ENCODE data around the gene EXOSC1. TPM values are rescaled to one million over a fixed set of nuclear protein-coding genes. Genes with fewer than 3 reads are reported as not detected.
A peak's percentile ranks its signal among the peaks of the same experiment; 100 is the strongest.

Gene EXOSC1
- total and polyA plus RNA-seq, 2 of the 13 experiments (the other 11 are each of a cell fraction or from before 2014, with no cell fraction given): 36.3 to 39.9 TPM

- TF ChIP-seq ZNF276 (CRISPR knock-in tag; IDR thresholded peaks at IDR 0.05; ENCODE audit: low read depth) (no peak), ARNT (IDR thresholded peaks at IDR 0.05) (no peak), HCFC1 (IDR thresholded peaks at IDR 0.05; ENCODE audit: low read depth, low read length) (peak; percentile 89), ZNF770 (CRISPR knock-in tag; IDR thresholded peaks at IDR 0.05) (no peak), CENPT (CRISPR knock-in tag; IDR thresholded peaks at IDR 0.05; ENCODE audit: low read depth) (no peak), ZNF704 (CRISPR knock-in tag; IDR thresholded peaks at IDR 0.05; ENCODE audit: borderline replicate concordance) (no peak), CBX5 (CRISPR knock-in tag; IDR thresholded peaks at IDR 0.05; ENCODE audit: borderline replicate concordance) (no peak), ZNF7 (CRISPR knock-in tag; IDR thresholded peaks at IDR 0.05) (no peak), MEIS1 (CRISPR knock-in tag; IDR thresholded peaks at IDR 0.05; ENCODE audit: borderline replicate concordance) (no peak), ZNF563 (CRISPR knock-in tag; IDR thresholded peaks at IDR 0.05) (peak; percentile 61; the same call in 1 of the 2 replicates), IRX3 (CRISPR knock-in tag; IDR thresholded peaks at IDR 0.05; ENCODE audit: borderline replicate concordance, low read depth) (no peak), CEBPG (CRISPR knock-in tag; IDR thresholded peaks at IDR 0.05) (no peak), GRHL1 (CRISPR knock-in tag; conservative IDR thresholded peaks at IDR 0.05) (no peak), SATB2 (CRISPR knock-in tag; IDR thresholded peaks at IDR 0.05) (no peak; the same call in 1 of the 2 replicates), ZBTB25 (CRISPR knock-in tag; IDR thresholded peaks at IDR 0.05) (peak; percentile 46; the same call in 1 of the 2 replicates), RBAK (CRISPR knock-in tag; IDR thresholded peaks at IDR 0.05) (no peak), BCLAF1 (IDR thresholded peaks at IDR 0.05) (no peak), PLRG1 (conservative IDR thresholded peaks at IDR 0.05) (no peak)
Measured at GRCh38 chr10:97445722-97446639, at the start of gene EXOSC1, which contains the start of gene ZDHHC16 (continued).

Measured in HepG2 (cell line).